ENCODE results near the gene AMPD2. TPM values are rescaled to one million over a fixed set of nuclear protein-coding genes. Genes with fewer than 3 reads are reported as not detected.
A peak's percentile ranks its signal among the peaks of the same experiment; 100 is the strongest.

The AMPD2 gene
- polyA plus RNA-seq, 3 donors = 46.8 to 65.3 (median 52.0) TPM

DNA sequence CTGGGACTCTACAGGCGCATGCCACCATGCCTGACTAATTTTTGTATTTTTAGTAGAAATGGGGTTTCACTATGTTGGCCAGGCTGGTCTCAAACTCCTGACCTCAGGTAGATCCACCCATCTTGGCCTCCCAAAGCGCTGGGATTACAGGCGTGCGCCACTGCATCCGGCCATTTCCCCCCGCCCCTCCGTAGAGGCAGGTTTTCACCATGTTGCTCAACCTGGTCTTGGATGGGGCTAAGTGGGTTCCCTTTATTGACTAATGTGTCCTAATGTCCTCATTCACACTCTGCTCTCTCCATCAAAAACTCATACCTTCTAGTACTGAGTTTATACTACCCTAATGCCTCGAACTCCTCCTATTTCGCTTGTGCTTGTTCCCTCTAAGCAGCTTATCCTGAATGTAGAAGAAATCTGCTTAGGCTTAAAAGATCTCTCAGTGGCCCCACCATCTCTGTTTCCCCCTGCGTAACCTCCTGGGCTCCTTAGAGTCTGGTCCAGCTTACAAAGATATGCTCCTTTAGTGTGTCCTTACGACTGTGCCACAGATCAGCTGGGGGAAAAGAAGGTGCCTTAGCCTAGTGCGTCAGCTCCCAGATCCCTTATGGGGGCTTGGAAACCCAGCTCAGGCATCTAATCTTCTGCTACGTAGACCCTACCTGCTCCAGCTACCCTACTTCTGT is 8.2 kb upstream of the AMPD2 start:
- DNase-seq (ENCODE audit: extremely low read depth in 1 of 11, low read depth in 9 of 11, low spot score in 4 of 11) = no peak

DNA sequence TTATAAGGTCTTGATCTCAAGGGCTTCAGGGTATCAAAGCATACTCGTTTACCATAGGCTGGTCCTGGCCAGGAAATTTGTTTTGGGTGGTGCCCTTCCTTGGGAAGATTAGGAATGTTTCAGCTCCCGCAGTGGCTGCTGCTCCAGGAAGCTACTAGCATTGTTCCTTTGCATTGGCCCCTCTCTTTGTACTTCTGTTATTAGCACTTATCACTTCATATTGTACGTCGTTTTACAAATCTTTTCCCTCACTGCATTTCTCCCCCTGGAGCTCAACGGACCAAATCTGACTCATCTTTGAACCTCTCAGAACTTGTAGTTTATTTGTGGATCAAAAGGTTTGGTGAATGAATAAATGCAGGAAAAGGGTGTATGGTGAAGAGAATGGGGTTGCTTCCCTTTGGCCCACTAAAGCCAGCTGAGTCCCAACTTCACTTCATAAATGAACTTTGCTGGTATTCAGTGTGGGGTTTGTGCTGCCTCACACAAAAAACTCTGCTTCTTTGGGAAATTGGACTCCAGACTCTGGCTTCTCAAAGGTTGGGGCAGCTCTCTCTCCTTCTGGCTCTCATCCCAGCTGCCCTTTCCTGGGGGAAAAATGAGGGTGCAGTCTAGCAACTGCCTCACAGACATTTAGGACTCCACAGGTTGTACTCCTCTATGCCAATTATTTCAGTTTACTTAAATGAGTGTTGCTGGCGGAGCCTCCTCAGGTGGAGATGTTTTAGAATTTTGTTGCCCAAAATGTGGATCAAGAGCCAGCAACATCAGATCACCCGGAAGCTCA is 6.1 kb upstream of the AMPD2 start:
- no peak for DNase-seq (ENCODE audit: extremely low read depth in 1 of 11, low read depth in 9 of 11, low spot score in 4 of 11)

- DNase-seq (ENCODE audit: extremely low read depth in 1 of 11, low read depth in 9 of 11, low spot score in 4 of 11) = peak in 1 of 11 donors; percentile 30
Observed at GRCh38 chr1:109615879-109616278, 3.8 kb upstream of the AMPD2 start.

DNA sequence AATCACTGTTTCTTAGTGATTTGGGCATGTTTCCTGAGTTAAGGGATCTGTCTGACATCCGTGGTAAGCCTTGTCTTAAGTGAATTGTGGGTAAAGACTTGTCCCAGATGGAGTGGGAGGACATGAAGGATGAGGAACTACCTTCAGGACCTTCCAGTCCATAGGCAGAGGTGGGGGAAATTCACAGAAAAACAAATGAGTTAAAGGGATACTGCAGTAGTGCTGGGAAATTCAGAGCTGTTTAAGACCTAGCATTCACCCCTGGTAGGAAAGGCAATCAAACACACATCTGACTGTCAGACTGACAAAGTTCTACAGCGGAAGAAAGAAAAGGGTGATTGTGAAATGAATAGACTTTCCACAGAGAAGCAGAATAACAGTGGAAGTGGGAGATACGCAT is 3.2 kb upstream of the AMPD2 start:
- no peak for DNase-seq (ENCODE audit: extremely low read depth in 1 of 11, low read depth in 9 of 11, low spot score in 4 of 11)

DNA sequence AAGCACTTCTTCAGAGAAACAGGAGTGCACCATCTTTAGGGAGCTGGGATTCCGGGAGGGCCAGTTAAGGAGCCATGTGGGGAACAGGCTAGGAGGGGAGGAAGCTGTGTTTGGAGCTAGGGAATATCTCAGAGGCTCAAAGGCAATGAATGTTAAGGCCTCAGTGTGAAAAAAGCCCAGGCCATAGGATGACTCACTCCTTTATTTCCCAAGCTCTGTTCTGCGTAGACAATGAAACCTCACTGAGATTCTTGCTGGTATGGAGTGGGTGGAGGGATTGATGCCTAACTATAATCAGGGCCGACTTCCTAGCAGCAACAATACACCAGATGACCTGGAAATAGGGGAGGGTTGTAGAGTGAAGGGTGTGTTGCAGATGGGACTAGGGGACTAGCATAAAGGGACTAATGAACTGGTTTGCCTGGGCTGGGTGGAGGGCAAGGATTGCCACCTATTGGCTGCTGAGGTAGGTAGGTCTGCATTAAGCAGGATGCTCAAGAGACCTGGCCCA is 2.3 kb upstream of the AMPD2 start:
- DNase-seq (ENCODE audit: extremely low read depth in 1 of 11, low read depth in 9 of 11, low spot score in 4 of 11) = no peak

- DNase-seq (ENCODE audit: extremely low read depth in 1 of 11, low read depth in 9 of 11, low spot score in 4 of 11) = no peak
Observed at GRCh38 chr1:109618661-109619575, 719 bp upstream of the AMPD2 start.

DNA sequence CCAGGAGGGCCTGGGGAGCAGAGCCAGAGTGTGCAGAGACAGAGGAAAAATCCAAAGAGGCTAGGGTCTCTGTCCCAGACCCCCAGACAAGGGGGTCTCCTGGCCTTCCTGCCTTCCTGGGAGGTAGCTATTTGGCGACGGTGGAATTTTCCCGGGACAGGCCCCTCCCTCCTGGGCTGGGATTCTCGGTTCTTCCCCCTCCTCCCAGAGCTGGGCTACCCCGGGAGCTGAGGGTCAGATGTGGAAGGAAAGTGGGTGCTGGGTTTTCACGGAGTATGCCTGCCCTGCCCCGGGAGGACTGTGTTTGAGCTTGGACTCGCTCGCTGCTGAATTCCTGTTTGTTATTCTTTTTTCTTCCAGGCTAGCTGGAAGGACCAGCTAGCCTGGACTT is 759 bp downstream of the AMPD2 start:
- no peak for DNase-seq (ENCODE audit: extremely low read depth in 1 of 11, low read depth in 9 of 11, low spot score in 4 of 11)

- DNase-seq (ENCODE audit: extremely low read depth in 1 of 11, low read depth in 9 of 11, low spot score in 4 of 11) = peak; percentile 73 to 94 (median 89)
Observed at GRCh38 chr1:109620841-109621286, 1.2 kb downstream of the AMPD2 start.

GRCh38 chr1:109621379-109622136 is 1.9 kb downstream of the AMPD2 start:
- no peak for DNase-seq (ENCODE audit: extremely low read depth in 1 of 11, low read depth in 9 of 11, low spot score in 4 of 11)

DNA sequence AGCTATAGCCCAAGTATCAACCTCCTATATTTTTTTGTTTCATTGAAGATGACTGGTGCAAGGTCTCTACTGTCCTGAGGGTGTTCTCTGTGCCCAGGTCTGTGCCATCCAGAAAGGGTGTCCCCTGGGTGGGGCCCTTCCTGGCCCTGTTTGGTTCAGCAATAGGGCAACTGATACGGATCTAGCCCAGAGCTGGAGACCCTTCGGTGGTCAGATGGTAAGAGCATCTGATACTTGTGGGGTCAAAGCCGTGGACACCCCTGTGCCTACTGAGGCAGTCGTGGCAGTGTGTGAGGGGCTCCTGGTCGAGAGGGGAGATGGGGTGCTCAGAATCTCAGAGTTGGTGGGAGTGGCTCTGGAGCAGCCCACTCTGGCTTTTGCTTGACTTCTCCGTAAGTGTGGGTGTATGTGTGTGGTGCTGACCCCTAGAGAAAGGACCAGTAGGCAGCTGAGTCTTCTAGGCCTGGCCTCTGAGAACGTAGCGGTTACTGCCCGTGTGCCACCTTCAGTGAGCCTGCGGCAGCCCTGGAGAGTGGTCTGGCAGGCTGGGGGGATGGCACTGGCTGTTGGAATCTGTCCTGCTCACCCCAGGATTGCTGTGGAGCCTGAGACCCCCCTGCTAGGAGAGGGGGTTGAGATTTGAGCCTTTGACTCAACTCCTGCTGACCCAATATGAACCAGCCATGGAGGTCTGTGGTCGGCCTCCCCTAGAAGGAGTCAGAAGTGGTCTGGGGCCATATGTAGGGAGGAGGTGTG is 2.7 kb downstream of the AMPD2 start:
- DNase-seq (ENCODE audit: extremely low read depth in 1 of 11, low read depth in 9 of 11, low spot score in 4 of 11) = no peak

- DNase-seq (ENCODE audit: extremely low read depth in 1 of 11, low read depth in 9 of 11, low spot score in 4 of 11) = no peak
Observed at GRCh38 chr1:109622895-109623294, 3.3 kb downstream of the AMPD2 start.

DNA sequence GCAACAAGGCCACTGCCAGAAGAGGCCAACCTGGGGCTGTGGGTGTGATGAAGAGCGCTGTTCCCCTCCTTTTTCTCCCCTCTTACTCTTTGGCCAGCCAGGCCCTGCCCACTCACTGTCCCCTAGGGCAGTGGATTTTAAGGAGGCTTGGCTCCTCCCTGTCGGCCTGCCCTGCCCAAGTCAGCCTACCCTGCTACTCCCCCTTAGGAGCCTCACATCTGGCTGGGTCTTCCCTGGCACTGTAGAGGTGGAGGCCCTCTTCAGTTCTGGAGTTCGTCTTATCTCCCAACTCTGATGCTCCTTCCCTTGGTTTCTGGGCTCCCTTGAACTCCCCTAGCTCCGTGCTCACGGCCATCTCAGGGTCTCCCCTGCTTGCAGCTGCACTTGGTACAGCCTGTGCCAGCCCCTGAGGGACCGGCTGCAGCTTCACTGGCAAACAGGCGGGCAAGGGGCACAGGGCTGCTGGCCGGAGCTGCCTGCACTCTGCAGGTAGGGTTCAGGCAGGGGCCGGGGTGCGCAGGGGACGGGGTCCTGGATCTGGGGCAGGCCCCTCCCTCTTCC is 4.0 kb downstream of the AMPD2 start:
- no peak for DNase-seq (ENCODE audit: extremely low read depth in 1 of 11, low read depth in 9 of 11, low spot score in 4 of 11)

GRCh38 chr1:109624201-109625010 is 4.8 kb downstream of the AMPD2 start:
- no peak for DNase-seq (ENCODE audit: extremely low read depth in 1 of 11, low read depth in 9 of 11, low spot score in 4 of 11)

GRCh38 chr1:109625176-109625575 is 5.5 kb downstream of the AMPD2 start:
- no peak for DNase-seq (ENCODE audit: extremely low read depth in 1 of 11, low read depth in 9 of 11, low spot score in 4 of 11)

DNA sequence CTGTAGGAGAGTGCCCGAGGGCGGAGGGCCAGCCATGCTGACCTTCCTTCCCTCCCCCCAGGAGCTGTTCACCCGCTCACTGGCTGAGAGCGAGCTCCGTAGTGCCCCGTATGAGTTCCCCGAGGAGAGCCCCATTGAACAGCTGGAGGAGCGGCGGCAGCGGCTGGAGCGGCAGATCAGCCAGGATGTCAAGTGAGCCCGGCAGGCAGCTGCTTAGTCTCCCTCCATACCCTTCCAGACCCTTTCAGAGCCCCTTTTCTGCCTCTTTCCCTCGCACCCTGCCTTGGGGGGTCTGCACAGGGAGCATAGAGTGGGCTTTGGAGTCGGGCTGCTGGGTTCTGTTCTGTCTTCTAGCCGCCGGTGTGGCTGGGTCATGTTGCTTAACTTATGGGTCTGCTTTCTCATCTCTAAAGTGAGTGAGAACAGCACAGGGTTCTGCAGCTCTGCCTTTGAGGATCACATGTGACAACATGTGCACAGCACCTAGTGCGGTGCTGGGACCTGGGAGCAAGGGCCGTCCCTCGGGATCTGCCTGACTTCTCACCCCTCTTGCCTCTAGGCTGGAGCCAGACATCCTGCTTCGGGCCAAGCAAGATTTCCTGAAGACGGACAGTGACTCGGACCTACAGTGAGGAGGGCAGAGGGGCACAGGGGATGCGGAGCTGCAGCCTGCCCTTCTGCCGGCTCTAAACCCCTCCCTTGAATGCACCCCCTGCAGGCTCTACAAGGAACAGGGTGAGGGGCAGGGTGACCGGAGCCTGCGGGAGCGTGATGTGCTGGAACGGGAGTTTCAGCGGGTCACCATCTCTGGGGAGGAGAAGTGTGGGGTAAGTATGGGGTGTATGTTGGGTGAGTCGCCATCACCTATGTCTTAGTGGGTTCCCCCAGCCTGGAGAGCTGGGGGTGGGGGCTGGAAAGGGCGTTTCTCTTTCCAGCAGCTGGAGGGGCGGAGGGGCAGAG is 6.2 kb downstream of the AMPD2 start:
- DNase-seq (ENCODE audit: extremely low read depth in 1 of 11, low read depth in 9 of 11, low spot score in 4 of 11) = peak in 1 of 11 donors; percentile 30
